Parathyroid adenoma (tissue), 2 donors: Measurements from ENCODE around the gene TTBK1.

Experiments used
- H2AFZ ChIP-seq: fragments of 300-600 bp; sonication (generic); one replicate; pipeline ENCODE4 v1.7.0; 2017; ENCODE audit warnings: antibody characterized with exemption, mild to moderate bottlenecking
- H3K27ac ChIP-seq: fragments of 300-600 bp; sonication (generic); one replicate; pipeline ENCODE4 v1.7.0; 2017
- H3K27me3 ChIP-seq: fragments of 300-600 bp; sonication (generic); one replicate; pipeline ENCODE4 v1.7.0; 2017; ENCODE audit warnings: low read length; ENCODE audit not compliant: control insufficient read depth, insufficient read depth
- H3K36me3 ChIP-seq: fragments of 300-600 bp; sonication (generic); one replicate; pipeline ENCODE4 v1.7.0; 2017; ENCODE audit warnings: low read length; ENCODE audit not compliant: control insufficient read depth, insufficient read depth
- H3K4me1 ChIP-seq: fragments of 300-600 bp; sonication (generic); one replicate; pipeline ENCODE4 v1.7.0; 2017; ENCODE audit warnings: control low read depth
- H3K4me2 ChIP-seq: fragments of 300-600 bp; sonication (generic); one replicate; pipeline ENCODE4 v1.7.0; 2017; ENCODE audit warnings: low read length
- H3K4me3 ChIP-seq: fragments of 300-600 bp; sonication (generic); one replicate; pipeline ENCODE4 v1.7.0; 2017; ENCODE audit warnings: low read depth, low read length
- H3K79me2 ChIP-seq: fragments of 300-600 bp; sonication (generic); one replicate; pipeline ENCODE4 v1.7.0; 2017; ENCODE audit warnings: control low read depth
- H3K9ac ChIP-seq: fragments of 300-600 bp; sonication (generic); one replicate; pipeline ENCODE4 v1.7.0; 2017; ENCODE audit warnings: mild to moderate bottlenecking
- H3K9me3 ChIP-seq: fragments of 300-600 bp; sonication (generic); one replicate; pipeline ENCODE4 v1.7.0; 2017; ENCODE audit warnings: low read length; ENCODE audit not compliant: control insufficient read depth
- TF ChIP-seq, protein P1 (sequence below): fragments of 300-600 bp; sonication (generic); IDR thresholded peaks from one replicate; pipeline ENCODE4 v1.7.0; 2017; ENCODE audit warnings: antibody characterized with exemption, mild to moderate bottlenecking
- donor health status: primary hyperparathyroidism.

TTBK1 gene

GRCh38 chr6:43311666-43312065 is 68.4 kb downstream of the TTBK1 start:
- no peak overlapping the region for H3K9ac ChIP-seq
- H3K27ac ChIP-seq = no peak overlapping the region
- H3K9me3 ChIP-seq = no peaks in the 10 kb centered on the region
- H2AFZ ChIP-seq = no peak overlapping the region
- H3K4me2 ChIP-seq = no peak overlapping the region
- no peaks in the 10 kb centered on the region for H3K27me3 ChIP-seq
- TF ChIP-seq, protein P1, sequence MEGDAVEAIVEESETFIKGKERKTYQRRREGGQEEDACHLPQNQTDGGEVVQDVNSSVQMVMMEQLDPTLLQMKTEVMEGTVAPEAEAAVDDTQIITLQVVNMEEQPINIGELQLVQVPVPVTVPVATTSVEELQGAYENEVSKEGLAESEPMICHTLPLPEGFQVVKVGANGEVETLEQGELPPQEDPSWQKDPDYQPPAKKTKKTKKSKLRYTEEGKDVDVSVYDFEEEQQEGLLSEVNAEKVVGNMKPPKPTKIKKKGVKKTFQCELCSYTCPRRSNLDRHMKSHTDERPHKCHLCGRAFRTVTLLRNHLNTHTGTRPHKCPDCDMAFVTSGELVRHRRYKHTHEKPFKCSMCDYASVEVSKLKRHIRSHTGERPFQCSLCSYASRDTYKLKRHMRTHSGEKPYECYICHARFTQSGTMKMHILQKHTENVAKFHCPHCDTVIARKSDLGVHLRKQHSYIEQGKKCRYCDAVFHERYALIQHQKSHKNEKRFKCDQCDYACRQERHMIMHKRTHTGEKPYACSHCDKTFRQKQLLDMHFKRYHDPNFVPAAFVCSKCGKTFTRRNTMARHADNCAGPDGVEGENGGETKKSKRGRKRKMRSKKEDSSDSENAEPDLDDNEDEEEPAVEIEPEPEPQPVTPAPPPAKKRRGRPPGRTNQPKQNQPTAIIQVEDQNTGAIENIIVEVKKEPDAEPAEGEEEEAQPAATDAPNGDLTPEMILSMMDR = no peak
- H3K36me3 ChIP-seq = no peaks in the 10 kb centered on the region
- H3K4me3 ChIP-seq = no peak overlapping the region
- no peaks in the 10 kb centered on the region for H3K79me2 ChIP-seq
- no peaks in the 10 kb centered on the region for H3K4me1 ChIP-seq

GRCh38 chr6:43313813-43314212 is 70.5 kb downstream of the TTBK1 start:
- H2AFZ ChIP-seq = no peak overlapping the region
- no peaks in the 10 kb centered on the region for H3K27me3 ChIP-seq
- H3K4me1 ChIP-seq = no peaks in the 10 kb centered on the region
- no peaks in the 10 kb centered on the region for H3K36me3 ChIP-seq
- no peak overlapping the region for H3K4me3 ChIP-seq
- no peak overlapping the region for H3K9ac ChIP-seq
- H3K9me3 ChIP-seq = no peaks in the 10 kb centered on the region
- H3K79me2 ChIP-seq = no peaks in the 10 kb centered on the region
- TF ChIP-seq, protein P1 = no peak
- H3K27ac ChIP-seq = no peak overlapping the region
- no peak overlapping the region for H3K4me2 ChIP-seq

DNA sequence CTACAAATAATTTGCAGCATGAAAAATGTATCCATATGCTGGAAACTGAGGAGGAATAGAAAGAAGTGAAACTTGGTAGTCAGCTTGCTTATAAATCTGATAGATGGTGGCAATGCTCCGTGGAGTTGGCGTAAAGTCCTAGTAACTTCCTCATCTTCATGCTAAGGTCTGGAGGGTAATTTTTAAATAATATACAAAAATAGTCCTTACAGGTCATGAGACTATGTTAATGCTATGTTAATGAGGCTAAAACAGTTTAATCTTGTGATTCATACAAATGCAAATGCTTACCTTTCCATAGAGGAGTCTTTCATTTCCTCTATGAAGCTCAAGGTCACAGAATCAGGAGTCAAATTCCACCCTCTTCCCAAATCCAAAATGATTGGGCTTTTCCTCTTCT is 74.7 kb downstream of the TTBK1 start:
- no peak overlapping the region for H3K4me3 ChIP-seq
- H3K27me3 ChIP-seq = no peaks in the 10 kb centered on the region
- no peak overlapping the region for H3K27ac ChIP-seq
- H3K4me1 ChIP-seq = no peaks in the 10 kb centered on the region
- no peaks in the 10 kb centered on the region for H3K9me3 ChIP-seq
- no peak overlapping the region for H3K9ac ChIP-seq
- TF ChIP-seq, protein P1 = no peak
- H3K4me2 ChIP-seq = no peak overlapping the region
- no peaks in the 10 kb centered on the region for H3K36me3 ChIP-seq
- H2AFZ ChIP-seq = no peak overlapping the region
- H3K79me2 ChIP-seq = no peaks in the 10 kb centered on the region

- Histone ChIP-seq H3K27me3 (no peaks in the 10 kb centered on the region), H3K9me3 (no peaks in the 10 kb centered on the region), H3K36me3 (no peaks in the 10 kb centered on the region), H3K4me1 (no peaks in the 10 kb centered on the region), H3K4me2 (no peak overlapping the region), H3K27ac (no peak overlapping the region), H3K4me3 (no peak overlapping the region), H3K9ac (no peak overlapping the region), H3K79me2 (no peaks in the 10 kb centered on the region), H2AFZ (no peak overlapping the region)
- TF ChIP-seq, protein P1 = no peak
Observed at GRCh38 chr6:43325876-43326275, 82.6 kb downstream of the TTBK1 start.

- Histone ChIP-seq H3K27me3 (no peaks in the 10 kb centered on the region), H3K4me3 (no peak overlapping the region), H3K4me1 (no peaks in the 10 kb centered on the region), H3K9ac (no peak overlapping the region), H3K9me3 (no peaks in the 10 kb centered on the region), H3K36me3 (no peaks in the 10 kb centered on the region), H3K4me2 (no peak overlapping the region), H2AFZ (no peak overlapping the region), H3K79me2 (no peaks in the 10 kb centered on the region), H3K27ac (no peak overlapping the region)
- TF ChIP-seq, protein P1 = no peak
Observed at GRCh38 chr6:43328528-43328927, 85.2 kb downstream of the TTBK1 start.
